Kasumi-1 (cell line): Measurements from ENCODE around the gene GLT1D1.
"Not testable (repeated sequence)": the region's sequence is repeated elsewhere in the genome, so short reads cannot be mapped to it uniquely, and the experiment has no call there.

Source experiments
- DNase-seq, 2 experiments: peaks; one replicate each; lab custom pipeline; 2025; lab: John Stamatoyannopoulos, UW

GLT1D1 gene

GRCh38 chr12:128820723-128821432 is 32.4 kb upstream of the GLT1D1 start:
- peak; percentile 63 to 75 for DNase-seq

- no peak for DNase-seq
Measured at GRCh38 chr12:128823216-128823915, 29.9 kb upstream of the GLT1D1 start.

DNA sequence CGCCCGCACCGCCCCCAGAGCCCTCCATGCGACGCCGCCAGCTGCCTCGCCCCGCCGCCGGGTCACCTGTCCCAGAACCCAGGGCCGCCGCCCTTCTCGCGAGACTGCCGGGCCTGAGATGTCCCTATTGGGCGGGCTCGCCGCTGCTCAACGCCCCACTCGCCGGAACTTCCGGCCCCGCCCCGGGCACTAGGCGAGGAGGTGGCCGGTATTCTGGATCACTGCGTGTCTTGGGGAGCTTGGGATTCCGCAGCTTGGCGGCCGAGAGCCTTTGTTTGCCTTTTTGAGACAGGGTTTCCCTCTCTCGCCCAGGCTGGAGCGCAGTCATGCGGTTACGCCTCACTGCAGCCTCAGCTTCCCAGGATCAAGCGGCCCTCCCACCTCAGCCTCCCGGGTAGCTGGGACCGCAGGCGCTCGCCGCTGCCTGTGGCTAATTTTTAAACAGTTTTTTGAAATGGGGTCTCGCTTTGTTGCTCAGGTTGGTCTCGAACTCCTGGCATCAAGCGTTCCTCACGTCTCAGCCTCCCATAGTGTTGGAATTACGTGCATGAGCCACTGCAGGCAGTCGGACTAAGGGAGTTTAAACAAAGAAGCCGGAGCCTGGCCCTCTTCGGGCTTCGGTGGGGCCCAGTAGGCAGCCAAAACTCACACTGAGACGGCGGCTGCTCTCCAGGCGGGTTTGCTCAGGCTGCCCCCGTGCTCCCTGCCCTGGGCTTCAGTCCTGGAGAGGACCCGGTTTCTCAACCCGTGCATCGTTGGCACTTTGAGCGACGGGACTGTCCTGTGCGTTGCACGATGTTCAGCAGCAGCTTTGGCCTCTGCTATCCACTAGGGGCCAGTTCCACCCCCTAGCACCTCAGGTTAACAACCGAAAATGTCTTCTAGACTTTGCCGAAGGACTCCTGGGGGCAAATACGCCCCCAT is 29.1 kb upstream of the GLT1D1 start, which contains the start of gene SLC15A4:
Gene SLC15A4, minus strand, starts transcription at position 43 of the 924 bp plus-strand sequence. Its CDS starts 15 bp downstream, at position 28.
- peak; percentile 83 to 86 for DNase-seq

- no peak for DNase-seq
Measured at GRCh38 chr12:128825835-128826234, 27.4 kb upstream of the GLT1D1 start.

DNA sequence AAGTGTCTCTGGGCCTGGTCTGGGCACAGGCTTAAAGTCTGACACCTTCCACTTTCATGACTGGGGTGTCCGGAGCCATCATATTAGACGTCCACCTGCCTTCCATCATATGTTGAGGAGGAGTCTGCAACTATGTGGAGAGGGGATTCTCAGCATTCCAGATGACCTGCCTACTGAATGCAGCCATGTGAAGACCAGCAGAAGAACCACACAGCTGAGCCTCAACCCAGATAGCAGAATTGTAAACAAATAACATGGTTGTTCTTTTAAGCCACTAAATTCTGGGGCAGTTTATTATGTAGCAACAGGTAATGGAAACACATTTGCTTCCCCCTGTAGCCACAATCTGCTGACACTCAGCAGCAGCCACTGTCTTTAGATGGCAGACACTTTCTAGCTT is 25.6 kb upstream of the GLT1D1 start:
- no peak for DNase-seq

DNA sequence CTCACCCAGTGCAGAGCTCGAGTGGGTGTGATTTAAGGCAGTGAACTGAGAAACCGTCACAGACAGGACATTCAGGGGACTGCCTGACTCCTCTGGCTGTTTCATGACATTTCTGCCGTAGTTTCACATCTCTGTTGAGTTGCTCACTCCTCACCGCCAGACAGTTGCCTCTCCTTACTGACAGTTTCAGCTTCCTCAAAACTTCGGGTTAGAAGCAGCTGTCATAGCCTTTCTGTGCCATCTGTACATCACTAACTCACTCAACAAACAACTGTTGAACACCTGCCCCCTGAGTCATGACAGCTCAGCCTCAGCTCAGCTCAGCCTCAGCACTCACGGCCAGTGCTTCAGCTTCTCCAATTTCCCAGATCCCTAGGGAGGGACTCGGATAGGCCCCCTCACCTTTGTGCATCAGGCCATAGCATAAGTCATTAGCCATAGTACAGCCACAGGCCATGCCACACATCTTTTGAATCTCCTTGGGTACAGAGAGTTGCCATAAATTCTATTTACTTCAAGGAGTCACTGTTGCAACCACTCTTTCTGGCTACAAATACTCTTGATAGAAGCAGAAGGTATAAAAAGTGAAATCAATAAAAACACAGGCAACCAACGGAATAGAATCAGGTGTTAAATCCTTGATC is 23.3 kb upstream of the GLT1D1 start:
- peak in 1 of 2 experiments; percentile 20 for DNase-seq

DNA sequence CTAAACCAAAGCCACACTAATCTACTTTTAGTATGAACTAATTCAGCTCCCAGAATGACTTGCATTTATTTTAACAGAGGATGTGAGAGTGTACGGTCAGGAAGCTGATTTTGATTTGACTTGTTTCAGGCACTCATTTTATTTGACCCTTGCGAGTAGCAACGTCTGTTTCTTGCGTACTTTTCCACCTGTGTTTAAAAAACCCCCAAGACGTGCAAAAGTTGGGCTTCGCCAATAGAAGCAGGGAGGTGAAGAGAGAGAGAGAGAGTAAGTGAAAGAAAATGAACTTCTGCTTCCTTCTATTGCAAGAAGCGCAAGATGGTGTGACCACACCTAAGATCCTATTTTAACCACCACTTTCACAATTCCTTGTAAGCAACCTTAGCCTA is 22.8 kb upstream of the GLT1D1 start:
- no peak for DNase-seq

GRCh38 chr12:128833418-128833817 is 19.9 kb upstream of the GLT1D1 start:
- DNase-seq, result no peak

- DNase-seq, result not testable (repeated sequence)
Measured at GRCh38 chr12:128839885-128840284, 13.4 kb upstream of the GLT1D1 start.

- DNase-seq, result no peak
Measured at GRCh38 chr12:128840862-128841468, 12.3 kb upstream of the GLT1D1 start.

GRCh38 chr12:128842579-128842978 is 10.7 kb upstream of the GLT1D1 start:
- no peak for DNase-seq

- DNase-seq, result no peak
Measured at GRCh38 chr12:128843538-128843937, 9.7 kb upstream of the GLT1D1 start.

DNA sequence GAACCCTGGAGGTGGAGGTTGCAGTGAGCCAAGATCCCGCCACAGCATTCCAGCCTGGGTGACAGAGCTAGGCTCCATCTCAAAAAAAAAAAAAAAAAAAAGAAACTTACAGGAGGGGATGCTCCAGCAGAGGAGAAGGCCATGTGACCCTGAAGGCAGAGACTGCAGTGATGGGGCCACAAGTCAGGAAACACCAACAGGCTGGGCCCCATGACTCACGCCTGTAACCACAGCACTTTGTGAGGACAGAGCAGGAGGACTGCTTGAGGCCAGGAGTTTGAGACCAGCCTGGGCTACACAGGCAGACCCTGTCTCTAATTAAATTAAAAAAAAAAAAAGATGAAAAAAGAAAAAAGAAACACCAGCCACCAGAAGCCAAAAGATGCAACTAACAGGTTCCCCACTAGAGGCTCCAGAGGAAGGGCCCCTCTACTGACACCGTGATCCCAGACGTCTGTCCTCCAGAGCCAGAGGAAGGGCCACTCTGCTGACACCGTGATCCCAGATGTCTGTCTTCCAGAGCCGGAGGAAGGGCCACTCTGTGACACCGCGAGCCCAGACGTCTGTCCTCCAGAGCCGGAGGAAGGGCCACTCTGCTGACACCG is 9.1 kb upstream of the GLT1D1 start:
- DNase-seq, result peak; percentile 69 to 73

DNA sequence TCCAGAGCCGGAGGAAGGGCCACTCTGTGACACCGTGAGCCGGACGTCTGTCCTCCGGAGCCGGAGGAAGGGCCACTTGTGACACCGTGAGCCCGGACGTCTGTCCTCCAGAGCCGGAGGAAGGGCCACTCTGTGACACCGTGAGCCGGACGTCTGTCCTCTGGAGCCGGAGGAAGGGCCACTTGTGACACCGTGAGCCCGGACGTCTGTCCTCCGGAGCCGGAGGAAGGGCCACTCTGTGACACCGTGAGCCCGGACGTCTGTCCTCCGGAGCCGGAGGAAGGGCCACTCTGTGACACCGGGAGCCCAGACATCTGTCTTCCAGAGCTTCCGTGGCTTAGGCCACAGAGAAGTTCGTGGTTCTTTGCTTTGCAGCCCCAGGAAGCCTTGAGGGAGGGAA is 6.6 kb upstream of the GLT1D1 start:
- not testable (repeated sequence) for DNase-seq

- DNase-seq, result no peak
Measured at GRCh38 chr12:128848371-128848770, 4.9 kb upstream of the GLT1D1 start.

- DNase-seq, result not testable (repeated sequence)
Measured at GRCh38 chr12:128849806-128850205, 3.5 kb upstream of the GLT1D1 start.

DNA sequence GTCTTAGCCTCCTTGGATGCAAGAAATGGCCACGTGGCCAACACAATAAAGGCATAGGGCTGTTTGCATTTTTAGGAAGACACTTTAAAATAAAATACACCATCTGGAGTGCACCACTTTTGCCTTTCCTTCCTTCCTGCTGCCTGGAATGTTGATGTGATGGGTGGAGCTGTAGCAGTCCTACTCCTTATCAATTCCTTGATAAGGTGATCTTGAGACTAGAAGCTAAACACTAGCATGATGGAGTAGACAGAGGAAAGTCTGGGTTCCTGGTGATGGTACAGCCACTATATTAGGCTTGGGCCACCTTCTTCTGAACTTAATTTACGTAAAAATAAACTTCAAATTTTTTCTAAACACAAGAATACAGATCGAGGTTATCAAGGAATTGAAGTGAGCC is 2.9 kb upstream of the GLT1D1 start:
- DNase-seq, result no peak

DNA sequence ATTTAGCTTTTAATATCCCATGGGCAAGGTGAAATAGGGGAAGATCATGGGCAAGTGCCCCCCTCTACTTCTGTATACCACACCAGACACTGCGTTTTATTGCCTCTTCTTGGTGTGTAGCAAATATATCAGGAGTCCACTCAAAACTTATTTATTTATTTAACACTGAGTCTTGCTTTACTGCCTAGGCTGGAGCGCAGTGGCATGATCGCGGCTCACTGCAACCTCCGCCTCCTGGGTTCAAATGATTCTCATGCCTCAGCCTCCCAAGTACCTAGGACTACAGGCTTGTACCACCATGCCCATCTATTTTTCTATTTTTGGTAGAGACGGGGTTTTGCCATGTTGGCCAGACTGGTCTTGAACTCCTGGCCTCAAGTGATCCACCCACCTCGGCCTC is 1.8 kb upstream of the GLT1D1 start:
- not testable (repeated sequence) for DNase-seq

DNA sequence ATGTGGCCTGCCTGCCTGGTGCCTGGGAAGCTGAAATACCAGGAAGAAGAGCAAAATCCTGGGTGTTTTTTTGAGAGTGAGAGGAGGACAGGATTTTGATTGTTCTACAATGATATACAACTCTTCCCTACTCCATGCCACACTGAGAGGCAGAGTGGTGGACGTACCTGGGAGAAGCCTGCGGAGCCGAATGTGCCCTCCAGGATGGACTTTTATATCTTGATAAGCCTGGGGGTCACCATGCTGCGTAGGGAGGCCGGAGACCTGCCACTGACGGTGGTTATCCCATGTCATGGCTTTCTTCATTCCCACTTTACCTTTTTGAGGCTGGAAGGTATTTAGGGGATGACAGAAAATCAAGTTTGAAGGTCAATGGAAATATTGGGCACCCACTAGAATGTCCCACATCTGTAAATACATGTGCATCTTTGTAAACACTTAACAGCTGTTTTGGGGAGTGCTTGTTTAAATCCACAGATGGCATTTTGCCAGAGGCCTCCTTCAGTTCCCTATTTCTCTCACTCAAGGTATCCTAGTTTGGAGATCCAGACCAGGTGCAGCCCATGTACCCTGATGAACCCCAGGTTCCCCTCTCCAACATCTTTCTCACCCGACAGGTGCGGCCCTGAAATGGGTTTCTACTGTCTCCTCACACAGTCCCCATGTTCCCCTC is 1.1 kb upstream of the GLT1D1 start:
- no peak for DNase-seq

DNA sequence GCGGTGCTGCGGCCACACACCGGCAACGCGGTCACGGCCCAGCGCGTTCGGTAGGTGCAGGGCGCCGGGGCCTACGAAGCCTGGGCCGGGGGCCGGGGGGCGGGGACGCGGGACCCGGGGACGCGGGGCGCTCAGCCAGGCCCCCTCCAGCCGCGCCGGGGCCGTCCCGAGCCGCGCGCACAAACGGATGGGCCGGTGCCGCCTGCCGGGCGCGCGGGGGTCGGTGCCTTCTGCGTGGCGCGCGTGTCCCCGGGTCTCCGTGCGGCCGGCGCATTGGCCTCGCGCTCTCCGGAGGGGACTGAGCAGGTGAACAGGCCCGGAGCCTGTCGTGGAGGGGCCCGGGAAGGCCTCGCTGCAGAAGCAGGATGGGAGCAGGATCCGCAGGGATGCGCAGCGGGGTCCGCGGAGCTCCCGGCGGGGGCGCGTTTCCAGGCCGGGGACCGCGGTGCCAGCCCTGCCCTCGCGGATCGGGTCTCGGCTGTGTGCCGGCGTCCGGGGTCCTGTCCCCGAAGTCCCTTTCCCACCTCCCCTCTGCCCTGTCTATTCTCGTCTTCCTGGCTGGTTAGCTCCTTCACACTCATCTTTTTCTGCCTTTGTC is 421 bp downstream of the GLT1D1 start:
- no peak for DNase-seq
